ENCODE measurements around the gene C2CD4C.

C2CD4C gene

DNA sequence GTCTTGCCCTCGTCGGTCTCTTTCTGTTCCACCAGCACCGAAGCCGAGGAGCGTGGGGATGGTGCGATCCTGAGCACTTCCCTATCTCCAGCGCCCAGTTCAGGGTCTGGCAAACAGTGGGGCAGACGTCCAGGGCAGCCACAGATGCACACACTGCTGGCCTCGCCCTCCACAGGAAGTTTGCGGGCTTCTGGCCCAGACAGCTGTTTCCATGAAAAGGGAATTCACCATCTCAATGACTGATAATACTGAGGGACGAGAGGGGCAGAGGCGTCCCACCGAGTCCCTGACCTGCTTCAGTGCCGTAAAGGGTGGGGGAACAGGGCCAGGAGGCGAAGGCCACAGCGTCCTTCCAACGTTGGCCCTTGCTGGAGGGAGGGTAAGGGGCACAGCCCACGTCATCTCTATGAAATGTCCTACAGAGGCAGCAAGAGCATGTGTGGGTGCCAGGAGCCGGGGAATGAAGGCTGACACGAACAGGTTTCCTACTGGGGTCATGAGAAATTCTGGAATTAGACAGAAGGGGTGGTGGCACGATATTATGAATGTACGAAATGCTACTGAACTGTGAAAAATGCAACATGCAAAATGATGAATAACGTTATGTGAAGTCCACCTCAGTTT lies 32.4 kb upstream of the C2CD4C start:
- H3K36me3 ChIP-seq (ENCODE audit: control insufficient read depth, insufficient read depth, low read length) = no peaks in the 10 kb centered on the region
- H2BK5ac ChIP-seq (ENCODE audit: low read length) = no peak overlapping the region
- H3K4me1 ChIP-seq (ENCODE audit: control insufficient read depth, low read depth, low read length) = no peaks in the 10 kb centered on the region
- no peak overlapping the region for H2BK15ac ChIP-seq (replicated peaks; ENCODE audit: low read depth)
- no CpG with 5 or more reads among the region's 23 CpGs for WGBS (ENCODE audit: extremely low coverage, insufficient coverage, low lambda C conversion rate)
- H3K4me2 ChIP-seq (ENCODE audit: low read length) = no peak overlapping the region
- H3K27ac ChIP-seq (ENCODE audit: low read depth, low read length) = no peak overlapping the region
- no peak overlapping the region for H3K9ac ChIP-seq (ENCODE audit: low read length)
- H3K18ac ChIP-seq (ENCODE audit: low read length) = no peak overlapping the region
- DNase-seq = no peak
- no peak overlapping the region for H4K8ac ChIP-seq (ENCODE audit: low read depth, low read length)
- no peak overlapping the region for H3K23ac ChIP-seq (ENCODE audit: low read length)
- no peak overlapping the region for H3K4ac ChIP-seq (ENCODE audit: low read depth, low read length)
- H2BK120ac ChIP-seq (ENCODE audit: low read depth, low read length) = no peak overlapping the region
- H4K5ac ChIP-seq (ENCODE audit: low read length) = no peak overlapping the region
- H3K56ac ChIP-seq (ENCODE audit: low read length) = no peak overlapping the region
- H3K4me3 ChIP-seq (ENCODE audit: low read length) = no peak overlapping the region
- H2AK5ac ChIP-seq (ENCODE audit: low read length) = no peak overlapping the region
- no peaks in the 10 kb centered on the region for H3K79me1 ChIP-seq (ENCODE audit: low read length)
- H3K79me2 ChIP-seq (ENCODE audit: control insufficient read depth, insufficient read depth, low read length) = no peaks in the 10 kb centered on the region
- H3K27me3 ChIP-seq (ENCODE audit: insufficient read depth, low read length, poor library complexity) = no peaks in the 10 kb centered on the region

DNA sequence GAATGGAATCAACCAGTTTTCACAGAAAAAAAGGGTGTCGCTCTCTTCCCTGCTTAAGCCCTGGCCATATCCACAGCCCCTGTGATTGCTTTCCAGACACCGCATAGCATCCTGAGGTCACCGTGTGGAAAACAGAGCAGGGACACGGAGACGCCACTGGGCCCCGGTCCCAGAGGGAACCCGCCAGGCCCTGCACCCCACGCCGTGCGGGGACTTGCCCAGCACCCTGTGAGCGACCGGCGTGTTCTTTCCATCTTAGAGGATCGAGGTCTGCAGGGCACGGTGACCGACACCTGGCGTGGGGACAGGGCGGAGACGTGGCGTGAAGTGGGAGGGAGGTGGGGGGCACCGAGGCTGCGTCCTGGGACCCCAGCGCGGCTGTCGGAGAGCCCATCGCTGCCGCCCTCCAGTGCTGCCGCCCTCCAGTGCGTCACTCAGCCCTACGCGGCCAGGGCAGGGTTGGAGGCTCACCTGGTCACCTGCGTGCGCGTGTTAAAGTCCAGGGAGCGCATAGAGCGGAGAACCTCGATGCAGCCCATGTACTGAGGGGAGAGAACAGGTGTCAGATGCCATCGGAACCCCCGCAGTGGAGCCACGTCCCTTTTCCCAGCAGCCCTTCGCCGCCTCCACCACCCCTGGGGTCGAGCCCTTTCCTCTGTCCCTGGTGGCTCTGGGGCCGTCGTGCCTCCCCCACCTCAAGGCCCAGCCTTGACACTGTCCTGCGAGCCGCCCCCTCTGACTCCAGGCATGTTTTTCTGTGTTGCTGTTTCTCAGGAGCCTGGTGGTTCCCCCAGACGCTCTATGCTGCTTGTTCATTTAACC lies 31.7 kb upstream of the C2CD4C start:
- H3K4me2 ChIP-seq (ENCODE audit: low read length) = no peak overlapping the region

DNA sequence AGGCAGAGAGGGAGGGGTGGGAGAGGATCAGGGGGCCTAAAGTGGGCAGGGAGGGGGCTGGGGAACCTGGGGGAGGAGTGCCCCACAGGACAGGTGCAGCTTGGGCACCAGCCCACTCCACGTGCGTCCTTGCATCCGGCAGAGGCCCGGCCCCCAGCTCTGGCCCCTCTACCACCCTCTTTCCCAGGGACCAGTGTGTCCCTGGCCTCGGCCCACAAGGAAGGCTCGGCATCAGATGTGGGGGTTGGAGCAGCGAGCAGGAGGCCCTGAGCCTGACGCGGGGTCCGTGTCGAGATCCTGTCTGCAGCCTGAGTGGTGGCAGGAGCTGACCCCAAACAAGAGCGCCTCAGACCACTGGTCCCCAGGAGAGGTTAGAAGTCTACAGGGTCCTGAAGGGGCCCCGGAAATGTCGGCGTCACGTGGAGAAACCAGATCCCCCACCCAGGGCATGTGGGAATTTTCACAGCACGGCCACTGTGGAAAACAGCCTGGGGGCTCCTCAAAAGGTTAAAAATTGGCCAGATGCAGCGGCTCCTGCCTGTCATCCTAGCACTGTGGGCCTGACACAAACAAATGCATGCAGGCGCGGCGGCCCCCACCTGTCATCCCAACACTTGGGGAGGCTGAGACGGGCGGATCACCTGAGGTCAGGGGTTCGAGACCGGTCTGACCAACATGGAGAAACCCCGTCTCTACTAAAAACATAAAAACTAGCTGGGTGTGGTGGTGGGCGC lies 30.4 kb upstream of the C2CD4C start:
- no peak overlapping the region for H2BK5ac ChIP-seq (ENCODE audit: low read length)
- H2BK15ac ChIP-seq (replicated peaks; ENCODE audit: low read depth) = no peak overlapping the region
- no peak overlapping the region for H2BK120ac ChIP-seq (ENCODE audit: low read depth, low read length)
- H3K27me3 ChIP-seq (ENCODE audit: insufficient read depth, low read length, poor library complexity) = no peaks in the 10 kb centered on the region
- no peak overlapping the region for H3K18ac ChIP-seq (ENCODE audit: low read length)
- no peak for DNase-seq
- H4K5ac ChIP-seq (ENCODE audit: low read length) = no peak overlapping the region
- no peak overlapping the region for H3K56ac ChIP-seq (ENCODE audit: low read length)
- no peak overlapping the region for H3K23ac ChIP-seq (ENCODE audit: low read length)
- no CpG with 5 or more reads among the region's 27 CpGs for WGBS (ENCODE audit: extremely low coverage, insufficient coverage, low lambda C conversion rate)
- H3K36me3 ChIP-seq (ENCODE audit: control insufficient read depth, insufficient read depth, low read length) = no peaks in the 10 kb centered on the region
- no peaks in the 10 kb centered on the region for H3K79me2 ChIP-seq (ENCODE audit: control insufficient read depth, insufficient read depth, low read length)
- H3K4me1 ChIP-seq (ENCODE audit: control insufficient read depth, low read depth, low read length) = no peaks in the 10 kb centered on the region
- no peak overlapping the region for H3K4me3 ChIP-seq (ENCODE audit: low read length)
- H3K4ac ChIP-seq (ENCODE audit: low read depth, low read length) = no peak overlapping the region
- H3K27ac ChIP-seq (ENCODE audit: low read depth, low read length) = no peak overlapping the region
- no peak overlapping the region for H3K9ac ChIP-seq (ENCODE audit: low read length)
- no peak overlapping the region for H2AK5ac ChIP-seq (ENCODE audit: low read length)
- H3K4me2 ChIP-seq (ENCODE audit: low read length) = no peak overlapping the region
- no peak overlapping the region for H4K8ac ChIP-seq (ENCODE audit: low read depth, low read length)
- no peaks in the 10 kb centered on the region for H3K79me1 ChIP-seq (ENCODE audit: low read length)

More for the DNA sequence above, 31.7 kb upstream of the C2CD4C start:
- Histone ChIP-seq H3K23ac (ENCODE audit: low read length) (no peak overlapping the region), H2AK5ac (ENCODE audit: low read length) (no peak overlapping the region), H2BK15ac (replicated peaks; ENCODE audit: low read depth) (no peak overlapping the region), H3K18ac (ENCODE audit: low read length) (no peak overlapping the region), H3K27ac (ENCODE audit: low read depth, low read length) (no peak overlapping the region), H3K36me3 (ENCODE audit: control insufficient read depth, insufficient read depth, low read length) (no peaks in the 10 kb centered on the region), H3K56ac (ENCODE audit: low read length) (no peak overlapping the region), H3K79me2 (ENCODE audit: control insufficient read depth, insufficient read depth, low read length) (no peaks in the 10 kb centered on the region), H4K5ac (ENCODE audit: low read length) (no peak overlapping the region), H4K8ac (ENCODE audit: low read depth, low read length) (no peak overlapping the region), H3K4me1 (ENCODE audit: control insufficient read depth, low read depth, low read length) (no peaks in the 10 kb centered on the region), H3K9ac (ENCODE audit: low read length) (no peak overlapping the region), H3K4ac (ENCODE audit: low read depth, low read length) (no peak overlapping the region), H2BK5ac (ENCODE audit: low read length) (no peak overlapping the region), H3K27me3 (ENCODE audit: insufficient read depth, low read length, poor library complexity) (no peaks in the 10 kb centered on the region), H3K4me3 (ENCODE audit: low read length) (no peak overlapping the region), H2BK120ac (ENCODE audit: low read depth, low read length) (no peak overlapping the region), H3K79me1 (ENCODE audit: low read length) (no peaks in the 10 kb centered on the region)
- no CpG with 5 or more reads among the region's 48 CpGs for WGBS (ENCODE audit: extremely low coverage, insufficient coverage, low lambda C conversion rate)
- DNase-seq = no peak

DNA sequence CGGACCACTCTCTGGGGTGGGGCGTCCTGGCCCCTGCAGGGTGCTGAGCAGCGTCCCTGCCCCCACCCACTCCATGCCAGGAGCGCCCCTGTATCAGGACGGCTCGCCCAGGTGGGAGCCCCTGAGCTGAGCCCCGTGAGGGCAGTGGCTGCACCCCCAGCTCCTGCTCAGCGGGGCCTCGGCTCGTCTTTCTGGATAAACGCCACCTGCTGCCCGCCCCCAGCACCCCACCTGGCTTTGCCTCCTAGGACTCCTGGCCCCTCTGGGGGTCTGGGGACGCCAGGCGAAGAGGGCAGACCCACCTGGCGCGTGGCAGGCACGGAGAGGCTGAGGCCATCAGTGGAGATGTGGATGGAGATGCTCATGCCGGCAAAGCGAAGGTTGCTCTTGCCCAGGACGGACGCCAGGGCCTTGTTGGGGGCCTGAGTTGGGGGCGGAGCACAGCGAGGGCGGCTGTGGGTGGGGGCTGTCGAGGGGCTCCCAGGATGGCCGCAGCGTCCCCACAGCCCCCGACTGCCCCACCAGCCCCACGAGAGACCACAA lies 29.5 kb upstream of the C2CD4C start:
- Histone ChIP-seq H3K79me2 (ENCODE audit: control insufficient read depth, insufficient read depth, low read length) (no peaks in the 10 kb centered on the region), H3K23ac (ENCODE audit: low read length) (no peak overlapping the region), H3K4me1 (ENCODE audit: control insufficient read depth, low read depth, low read length) (no peaks in the 10 kb centered on the region), H3K4ac (ENCODE audit: low read depth, low read length) (no peak overlapping the region), H3K56ac (ENCODE audit: low read length) (no peak overlapping the region), H3K18ac (ENCODE audit: low read length) (no peak overlapping the region), H2AK5ac (ENCODE audit: low read length) (no peak overlapping the region), H4K8ac (ENCODE audit: low read depth, low read length) (no peak overlapping the region), H3K4me3 (ENCODE audit: low read length) (no peak overlapping the region), H3K36me3 (ENCODE audit: control insufficient read depth, insufficient read depth, low read length) (no peaks in the 10 kb centered on the region), H2BK15ac (replicated peaks; ENCODE audit: low read depth) (no peak overlapping the region), H3K9ac (ENCODE audit: low read length) (no peak overlapping the region), H3K4me2 (ENCODE audit: low read length) (no peak overlapping the region), H4K5ac (ENCODE audit: low read length) (no peak overlapping the region), H2BK120ac (ENCODE audit: low read depth, low read length) (no peak overlapping the region), H3K27ac (ENCODE audit: low read depth, low read length) (no peak overlapping the region), H3K27me3 (ENCODE audit: insufficient read depth, low read length, poor library complexity) (no peaks in the 10 kb centered on the region), H2BK5ac (ENCODE audit: low read length) (no peak overlapping the region), H3K79me1 (ENCODE audit: low read length) (no peaks in the 10 kb centered on the region)
- DNase-seq = no peak
- WGBS (ENCODE audit: extremely low coverage, insufficient coverage, low lambda C conversion rate) = no CpG with 5 or more reads among the region's 29 CpGs

DNA sequence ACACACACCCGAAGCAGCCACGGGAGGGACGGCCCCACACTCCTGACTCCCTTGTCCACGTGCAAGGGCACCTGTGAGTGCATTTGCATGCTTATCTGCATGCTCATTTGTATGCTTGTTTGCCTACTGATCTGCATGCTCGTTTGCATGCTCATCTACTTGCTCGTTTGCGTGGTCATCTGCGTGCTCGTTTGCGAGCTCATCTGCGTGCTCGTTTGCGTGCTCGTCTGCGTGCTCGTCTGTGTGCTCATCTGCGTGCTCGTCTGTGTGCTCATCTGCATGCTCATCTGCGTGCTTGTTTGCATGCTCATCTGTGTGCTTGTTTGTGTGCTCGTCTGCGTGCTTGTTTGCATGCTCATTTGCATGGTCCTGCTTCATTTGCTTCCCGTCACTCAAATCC lies 28.1 kb upstream of the C2CD4C start:
- Histone ChIP-seq H3K36me3 (ENCODE audit: control insufficient read depth, insufficient read depth, low read length) (no peaks in the 10 kb centered on the region), H2BK120ac (ENCODE audit: low read depth, low read length) (no peak overlapping the region), H3K4me3 (ENCODE audit: low read length) (no peak overlapping the region), H3K27ac (ENCODE audit: low read depth, low read length) (no peak overlapping the region), H3K4me2 (ENCODE audit: low read length) (no peak overlapping the region), H2BK15ac (replicated peaks; ENCODE audit: low read depth) (no peak overlapping the region), H2AK5ac (ENCODE audit: low read length) (no peak overlapping the region), H3K4me1 (ENCODE audit: control insufficient read depth, low read depth, low read length) (no peaks in the 10 kb centered on the region), H3K27me3 (ENCODE audit: insufficient read depth, low read length, poor library complexity) (no peaks in the 10 kb centered on the region), H3K9ac (ENCODE audit: low read length) (no peak overlapping the region), H3K79me2 (ENCODE audit: control insufficient read depth, insufficient read depth, low read length) (no peaks in the 10 kb centered on the region), H3K79me1 (ENCODE audit: low read length) (no peaks in the 10 kb centered on the region), H4K5ac (ENCODE audit: low read length) (no peak overlapping the region), H2BK5ac (ENCODE audit: low read length) (no peak overlapping the region), H3K18ac (ENCODE audit: low read length) (no peak overlapping the region), H4K8ac (ENCODE audit: low read depth, low read length) (no peak overlapping the region), H3K4ac (ENCODE audit: low read depth, low read length) (no peak overlapping the region), H3K23ac (ENCODE audit: low read length) (no peak overlapping the region), H3K56ac (ENCODE audit: low read length) (no peak overlapping the region)
- DNase-seq = no peak
- WGBS (ENCODE audit: extremely low coverage, insufficient coverage, low lambda C conversion rate) = no CpG with 5 or more reads among the region's 22 CpGs
